ENCODE data around the gene PSPH. TPM values are rescaled to one million over a fixed set of nuclear protein-coding genes. Genes with fewer than 3 reads are reported as not detected.

The PSPH gene
- total RNA-seq, 1 experiment from 2014 or later, result 49.3 TPM

DNA sequence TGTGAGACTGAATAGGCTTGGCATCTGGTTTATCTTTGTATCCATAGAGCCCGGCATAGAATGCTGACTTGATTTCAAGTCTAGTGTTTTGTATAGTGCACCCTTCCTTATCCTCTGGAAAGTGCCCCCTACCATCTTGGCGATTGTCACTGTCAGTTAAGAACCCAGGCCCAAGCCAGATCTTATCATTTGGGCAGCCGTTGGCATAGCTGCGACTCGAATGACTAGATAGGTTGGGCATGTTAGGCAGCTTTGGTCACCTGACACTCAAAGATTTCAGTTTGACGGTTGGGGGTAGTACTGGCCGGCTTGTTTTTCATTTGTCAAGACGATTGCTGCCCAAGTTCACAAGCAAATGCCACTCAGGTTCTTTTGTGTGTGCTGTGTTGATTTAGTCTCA lies 80.3 kb downstream of the PSPH start:
- Mint-ChIP-seq H3K4me1 (peaks cover 11% of the 10 kb centered on the region), H3K27ac (peak overlapping the region; percentile 86; the same call in 1 of the 2 replicates), H3K4me3 (no peak overlapping the region), H3K9me3 (no peaks in the 10 kb centered on the region), H3K27me3 (ENCODE audit: low read depth) (no peaks in the 10 kb centered on the region), H3K36me3 (peaks cover 10% of the 10 kb centered on the region)
- ATAC-seq, result peak; percentile 16; the same call in 1 of the 2 replicates
- CTCF ChIA-PET, result no interaction called here
- POLR2A ChIA-PET, result interaction anchor here (0.9 kb wide), 1 partner anchor 19 kb away, joined by 4 read pairs; the partner anchor contains the start of gene MRPS17
- DNase-seq (ENCODE audit: low spot score), result no peak
- TF ChIP-seq, protein P1, sequence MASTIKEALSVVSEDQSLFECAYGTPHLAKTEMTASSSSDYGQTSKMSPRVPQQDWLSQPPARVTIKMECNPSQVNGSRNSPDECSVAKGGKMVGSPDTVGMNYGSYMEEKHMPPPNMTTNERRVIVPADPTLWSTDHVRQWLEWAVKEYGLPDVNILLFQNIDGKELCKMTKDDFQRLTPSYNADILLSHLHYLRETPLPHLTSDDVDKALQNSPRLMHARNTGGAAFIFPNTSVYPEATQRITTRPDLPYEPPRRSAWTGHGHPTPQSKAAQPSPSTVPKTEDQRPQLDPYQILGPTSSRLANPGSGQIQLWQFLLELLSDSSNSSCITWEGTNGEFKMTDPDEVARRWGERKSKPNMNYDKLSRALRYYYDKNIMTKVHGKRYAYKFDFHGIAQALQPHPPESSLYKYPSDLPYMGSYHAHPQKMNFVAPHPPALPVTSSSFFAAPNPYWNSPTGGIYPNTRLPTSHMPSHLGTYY (CRISPR knock-in tag; IDR thresholded peaks at IDR 0.05), result no peak
- TF ChIP-seq NFYB (CRISPR knock-in tag; conservative IDR thresholded peaks at IDR 0.05; ENCODE audit: low read depth), result no peak
- TF ChIP-seq, protein P2, sequence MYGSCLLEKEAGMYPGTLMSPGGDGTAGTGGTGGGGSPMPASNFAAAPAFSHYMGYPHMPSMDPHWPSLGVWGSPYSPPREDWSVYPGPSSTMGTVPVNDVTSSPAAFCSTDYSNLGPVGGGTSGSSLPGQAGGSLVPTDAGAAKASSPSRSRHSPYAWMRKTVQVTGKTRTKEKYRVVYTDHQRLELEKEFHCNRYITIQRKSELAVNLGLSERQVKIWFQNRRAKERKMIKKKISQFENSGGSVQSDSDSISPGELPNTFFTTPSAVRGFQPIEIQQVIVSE (CRISPR knock-in tag; IDR thresholded peaks at IDR 0.05; ENCODE audit: borderline replicate concordance), result no peak
- TF ChIP-seq ATF1 (CRISPR knock-in tag; IDR thresholded peaks at IDR 0.05), result no peak

DNA sequence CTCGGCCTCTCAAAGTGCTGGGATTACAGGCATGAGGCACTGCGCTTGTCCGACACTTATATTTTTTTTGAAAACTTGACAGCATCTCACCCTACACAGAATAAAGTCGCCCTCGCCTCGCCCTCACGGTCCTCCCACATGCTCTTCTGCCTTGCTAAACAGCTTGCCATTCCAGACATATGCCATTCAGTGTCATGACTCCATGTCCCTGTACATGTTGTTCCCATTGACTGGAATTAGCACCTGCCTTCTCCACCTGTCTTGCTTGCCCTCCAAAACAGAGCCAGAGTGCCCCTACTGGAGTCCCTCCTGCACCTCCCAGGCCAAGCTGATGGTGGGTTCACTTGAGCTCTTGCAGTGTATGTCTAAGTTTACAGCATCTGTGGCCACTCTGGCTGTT lies 80.7 kb downstream of the PSPH start:
- no peaks in the 10 kb centered on the region for H3K9me3 Mint-ChIP-seq
- DNase-seq (ENCODE audit: low spot score), result no peak
- peak; percentile 44 for ATAC-seq
- H3K4me3 Mint-ChIP-seq, result no peak overlapping the region
- CTCF ChIA-PET, result no interaction called here
- POLR2A ChIA-PET, result no interaction called here
- TF ChIP-seq ZNF263 (CRISPR knock-in tag; IDR thresholded peaks at IDR 0.05; ENCODE audit: low read depth), result no peak
- TF ChIP-seq, protein P3, sequence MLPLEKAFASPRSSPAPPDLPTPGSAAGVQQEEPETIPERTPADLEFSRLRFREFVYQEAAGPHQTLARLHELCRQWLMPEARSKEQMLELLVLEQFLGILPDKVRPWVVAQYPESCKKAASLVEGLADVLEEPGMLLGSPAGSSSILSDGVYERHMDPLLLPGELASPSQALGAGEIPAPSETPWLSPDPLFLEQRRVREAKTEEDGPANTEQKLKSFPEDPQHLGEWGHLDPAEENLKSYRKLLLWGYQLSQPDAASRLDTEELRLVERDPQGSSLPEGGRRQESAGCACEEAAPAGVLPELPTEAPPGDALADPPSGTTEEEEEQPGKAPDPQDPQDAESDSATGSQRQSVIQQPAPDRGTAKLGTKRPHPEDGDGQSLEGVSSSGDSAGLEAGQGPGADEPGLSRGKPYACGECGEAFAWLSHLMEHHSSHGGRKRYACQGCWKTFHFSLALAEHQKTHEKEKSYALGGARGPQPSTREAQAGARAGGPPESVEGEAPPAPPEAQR (CRISPR knock-in tag; IDR thresholded peaks at IDR 0.05), result no peak
- no peak for TF ChIP-seq TEAD1 (CRISPR knock-in tag; IDR thresholded peaks at IDR 0.05)
- H3K36me3 Mint-ChIP-seq, result peaks cover 10% of the 10 kb centered on the region
- peak overlapping the region; percentile 86 for H3K27ac Mint-ChIP-seq
- peaks cover 15% of the 10 kb centered on the region for H3K4me1 Mint-ChIP-seq
- no peaks in the 10 kb centered on the region for H3K27me3 Mint-ChIP-seq (ENCODE audit: low read depth)

DNA sequence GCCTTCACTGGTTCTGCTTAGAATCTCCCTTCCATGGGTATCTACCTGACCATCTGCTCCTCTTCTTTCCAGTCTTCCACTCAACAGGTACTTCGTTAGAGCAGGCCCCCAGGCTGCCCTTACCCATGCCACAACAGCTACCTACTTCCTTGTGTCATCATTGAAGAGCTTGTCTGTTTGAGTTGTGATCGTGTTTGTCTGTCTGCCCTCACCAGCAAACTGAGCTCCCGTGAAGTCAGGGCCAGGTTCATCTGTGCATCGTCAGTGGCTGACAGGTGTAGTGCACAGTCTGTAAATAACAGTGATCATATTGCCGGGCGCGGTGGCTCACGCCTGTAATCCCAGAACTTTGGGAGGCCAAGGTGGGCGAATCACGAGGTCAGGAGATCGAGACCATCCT lies 81.9 kb downstream of the PSPH start:
- H3K4me1 Mint-ChIP-seq, result peaks cover 15% of the 10 kb centered on the region
- H3K36me3 Mint-ChIP-seq, result peaks cover 10% of the 10 kb centered on the region
- CTCF ChIA-PET, result no interaction called here

More for the DNA sequence above, 81.9 kb downstream of the PSPH start:
- no peaks in the 10 kb centered on the region for H3K27me3 Mint-ChIP-seq (ENCODE audit: low read depth)
- DNase-seq (ENCODE audit: low spot score) (no peak), ATAC-seq (no peak)
- no peak overlapping the region for H3K4me3 Mint-ChIP-seq
- POLR2A ChIA-PET, result no interaction called here
- peak overlapping the region; percentile 68 for H3K27ac Mint-ChIP-seq
- no peaks in the 10 kb centered on the region for H3K9me3 Mint-ChIP-seq
- TF ChIP-seq SMAD4 (CRISPR knock-in tag; IDR thresholded peaks at IDR 0.05) (no peak), CREM (CRISPR knock-in tag; IDR thresholded peaks at IDR 0.05) (no peak), HMGA2 (CRISPR knock-in tag; IDR thresholded peaks at IDR 0.05) (no peak), CBFB (CRISPR knock-in tag; IDR thresholded peaks at IDR 0.05; ENCODE audit: low read depth) (no peak), JUN (CRISPR knock-in tag; IDR thresholded peaks at IDR 0.05) (no peak), IRF2 (CRISPR knock-in tag; IDR thresholded peaks at IDR 0.05; ENCODE audit: borderline replicate concordance, low read depth) (no peak), PRRX2 (CRISPR knock-in tag; IDR thresholded peaks at IDR 0.05) (no peak), EMX1 (CRISPR knock-in tag; IDR thresholded peaks at IDR 0.05) (no peak), FOXK1 (CRISPR knock-in tag; IDR thresholded peaks at IDR 0.05) (no peak), ZNF396 (CRISPR knock-in tag; IDR thresholded peaks at IDR 0.05; ENCODE audit: borderline replicate concordance) (no peak), FOXJ3 (CRISPR knock-in tag; IDR thresholded peaks at IDR 0.05; ENCODE audit: borderline replicate concordance) (no peak), ZNF671 (CRISPR knock-in tag; IDR thresholded peaks at IDR 0.05) (no peak), ZNF263 (CRISPR knock-in tag; IDR thresholded peaks at IDR 0.05; ENCODE audit: low read depth) (no peak), SMAD3 (CRISPR knock-in tag; IDR thresholded peaks at IDR 0.05; ENCODE audit: borderline replicate concordance) (no peak), ZNF219 (CRISPR knock-in tag; IDR thresholded peaks at IDR 0.05; ENCODE audit: borderline replicate concordance) (no peak), NFE2L1 (CRISPR knock-in tag; IDR thresholded peaks at IDR 0.05) (no peak)
- TF ChIP-seq, protein P4, sequence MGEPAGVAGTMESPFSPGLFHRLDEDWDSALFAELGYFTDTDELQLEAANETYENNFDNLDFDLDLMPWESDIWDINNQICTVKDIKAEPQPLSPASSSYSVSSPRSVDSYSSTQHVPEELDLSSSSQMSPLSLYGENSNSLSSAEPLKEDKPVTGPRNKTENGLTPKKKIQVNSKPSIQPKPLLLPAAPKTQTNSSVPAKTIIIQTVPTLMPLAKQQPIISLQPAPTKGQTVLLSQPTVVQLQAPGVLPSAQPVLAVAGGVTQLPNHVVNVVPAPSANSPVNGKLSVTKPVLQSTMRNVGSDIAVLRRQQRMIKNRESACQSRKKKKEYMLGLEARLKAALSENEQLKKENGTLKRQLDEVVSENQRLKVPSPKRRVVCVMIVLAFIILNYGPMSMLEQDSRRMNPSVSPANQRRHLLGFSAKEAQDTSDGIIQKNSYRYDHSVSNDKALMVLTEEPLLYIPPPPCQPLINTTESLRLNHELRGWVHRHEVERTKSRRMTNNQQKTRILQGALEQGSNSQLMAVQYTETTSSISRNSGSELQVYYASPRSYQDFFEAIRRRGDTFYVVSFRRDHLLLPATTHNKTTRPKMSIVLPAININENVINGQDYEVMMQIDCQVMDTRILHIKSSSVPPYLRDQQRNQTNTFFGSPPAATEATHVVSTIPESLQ (CRISPR knock-in tag; IDR thresholded peaks at IDR 0.05), result no peak
- TF ChIP-seq, protein P5, sequence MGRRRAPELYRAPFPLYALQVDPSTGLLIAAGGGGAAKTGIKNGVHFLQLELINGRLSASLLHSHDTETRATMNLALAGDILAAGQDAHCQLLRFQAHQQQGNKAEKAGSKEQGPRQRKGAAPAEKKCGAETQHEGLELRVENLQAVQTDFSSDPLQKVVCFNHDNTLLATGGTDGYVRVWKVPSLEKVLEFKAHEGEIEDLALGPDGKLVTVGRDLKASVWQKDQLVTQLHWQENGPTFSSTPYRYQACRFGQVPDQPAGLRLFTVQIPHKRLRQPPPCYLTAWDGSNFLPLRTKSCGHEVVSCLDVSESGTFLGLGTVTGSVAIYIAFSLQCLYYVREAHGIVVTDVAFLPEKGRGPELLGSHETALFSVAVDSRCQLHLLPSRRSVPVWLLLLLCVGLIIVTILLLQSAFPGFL (CRISPR knock-in tag; IDR thresholded peaks at IDR 0.05; ENCODE audit: borderline replicate concordance), result no peak
- TF ChIP-seq, protein P6, sequence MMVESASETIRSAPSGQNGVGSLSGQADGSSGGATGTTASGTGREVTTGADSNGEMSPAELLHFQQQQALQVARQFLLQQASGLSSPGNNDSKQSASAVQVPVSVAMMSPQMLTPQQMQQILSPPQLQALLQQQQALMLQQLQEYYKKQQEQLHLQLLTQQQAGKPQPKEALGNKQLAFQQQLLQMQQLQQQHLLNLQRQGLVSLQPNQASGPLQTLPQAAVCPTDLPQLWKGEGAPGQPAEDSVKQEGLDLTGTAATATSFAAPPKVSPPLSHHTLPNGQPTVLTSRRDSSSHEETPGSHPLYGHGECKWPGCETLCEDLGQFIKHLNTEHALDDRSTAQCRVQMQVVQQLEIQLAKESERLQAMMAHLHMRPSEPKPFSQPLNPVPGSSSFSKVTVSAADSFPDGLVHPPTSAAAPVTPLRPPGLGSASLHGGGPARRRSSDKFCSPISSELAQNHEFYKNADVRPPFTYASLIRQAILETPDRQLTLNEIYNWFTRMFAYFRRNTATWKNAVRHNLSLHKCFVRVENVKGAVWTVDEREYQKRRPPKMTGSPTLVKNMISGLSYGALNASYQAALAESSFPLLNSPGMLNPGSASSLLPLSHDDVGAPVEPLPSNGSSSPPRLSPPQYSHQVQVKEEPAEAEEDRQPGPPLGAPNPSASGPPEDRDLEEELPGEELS (CRISPR knock-in tag; IDR thresholded peaks at IDR 0.05), result no peak
